ACC112 (cell line): ENCODE measurements around the gene CYP2E1.
"Not testable (repeated sequence)": the region's sequence is repeated elsewhere in the genome, so short reads cannot be mapped to it uniquely, and the experiment has no call there.

Source experiments
- H2AFZ ChIP-seq: fragments of 200-600 bp; sonication (generic); one replicate; pipeline ENCODE4 v1.6.0; 2017; ENCODE audit warnings: antibody characterized with exemption, low read length; ENCODE audit not compliant: unreplicated experiment
- H3K27ac ChIP-seq: fragments of 200-600 bp; sonication (generic); 2 replicates; pipeline ENCODE4 v1.5.1; 2014; ENCODE audit warnings: low read depth, mild to moderate bottlenecking, antibody characterized with exemption, low read length, moderate library complexity
- H3K27me3 ChIP-seq: fragments of 200-600 bp; sonication (generic); 2 replicates; pipeline ENCODE4 v1.6.1; 2014; ENCODE audit warnings: mild to moderate bottlenecking, antibody characterized with exemption, low read length, moderate library complexity, mixed read lengths; ENCODE audit not compliant: insufficient read depth
- H3K36me3 ChIP-seq: fragments of 200-600 bp; sonication (generic); 2 replicates; pipeline ENCODE4 v1.6.1; 2016; ENCODE audit warnings: mild to moderate bottlenecking, antibody characterized with exemption, low read length, moderate library complexity, mixed read lengths; ENCODE audit not compliant: insufficient read depth
- H3K4me1 ChIP-seq: fragments of 200-600 bp; sonication (generic); one replicate; pipeline ENCODE4 v1.6.1; 2016; ENCODE audit warnings: low read length, mixed read lengths; ENCODE audit not compliant: insufficient read depth, unreplicated experiment, control insufficient read depth
- H3K4me3 ChIP-seq: fragments of 200-600 bp; sonication (generic); 2 replicates; pipeline ENCODE4 v1.5.1; 2014; ENCODE audit warnings: mild to moderate bottlenecking, low read depth, low read length
- H3K79me2 ChIP-seq: fragments of 200-600 bp; sonication (generic); one replicate; pipeline ENCODE4 v1.6.0; 2016; ENCODE audit warnings: low read length; ENCODE audit not compliant: control insufficient read depth, unreplicated experiment, insufficient read depth

Gene CYP2E1

DNA sequence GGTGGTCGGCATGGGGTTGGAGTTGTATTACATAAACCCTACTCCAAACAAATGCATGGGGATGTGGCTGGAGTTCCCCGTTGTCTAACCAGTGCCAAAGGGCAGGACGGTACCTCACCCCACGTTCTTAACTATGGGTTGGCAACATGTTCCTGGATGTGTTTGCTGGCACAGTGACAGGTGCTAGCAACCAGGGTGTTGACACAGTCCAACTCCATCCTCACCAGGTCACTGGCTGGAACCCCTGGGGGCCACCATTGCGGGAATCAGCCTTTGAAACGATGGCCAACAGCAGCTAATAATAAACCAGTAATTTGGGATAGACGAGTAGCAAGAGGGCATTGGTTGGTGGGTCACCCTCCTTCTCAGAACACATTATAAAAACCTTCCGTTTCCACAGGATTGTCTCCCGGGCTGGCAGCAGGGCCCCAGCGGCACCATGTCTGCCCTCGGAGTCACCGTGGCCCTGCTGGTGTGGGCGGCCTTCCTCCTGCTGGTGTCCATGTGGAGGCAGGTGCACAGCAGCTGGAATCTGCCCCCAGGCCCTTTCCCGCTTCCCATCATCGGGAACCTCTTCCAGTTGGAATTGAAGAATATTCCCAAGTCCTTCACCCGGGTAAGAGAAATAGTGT is at the start of gene CYP2E1:
Gene CYP2E1 (plus strand): TSS at position 407 of the 632 bp plus-strand sequence. CDS start 33 bp downstream, at position 440.
- no peak within 1 kb of the TSS for H2AFZ ChIP-seq
- no peak within 1 kb of the TSS for H3K4me3 ChIP-seq
- no peaks in the 10 kb centered on the region for H3K36me3 ChIP-seq
- H3K27ac ChIP-seq = no peak within 1 kb of the TSS
- no peaks in the 10 kb centered on the region for H3K4me1 ChIP-seq
- no peaks in the 10 kb centered on the region for H3K79me2 ChIP-seq
- peaks cover 65% of the 10 kb centered on the region for H3K27me3 ChIP-seq

DNA sequence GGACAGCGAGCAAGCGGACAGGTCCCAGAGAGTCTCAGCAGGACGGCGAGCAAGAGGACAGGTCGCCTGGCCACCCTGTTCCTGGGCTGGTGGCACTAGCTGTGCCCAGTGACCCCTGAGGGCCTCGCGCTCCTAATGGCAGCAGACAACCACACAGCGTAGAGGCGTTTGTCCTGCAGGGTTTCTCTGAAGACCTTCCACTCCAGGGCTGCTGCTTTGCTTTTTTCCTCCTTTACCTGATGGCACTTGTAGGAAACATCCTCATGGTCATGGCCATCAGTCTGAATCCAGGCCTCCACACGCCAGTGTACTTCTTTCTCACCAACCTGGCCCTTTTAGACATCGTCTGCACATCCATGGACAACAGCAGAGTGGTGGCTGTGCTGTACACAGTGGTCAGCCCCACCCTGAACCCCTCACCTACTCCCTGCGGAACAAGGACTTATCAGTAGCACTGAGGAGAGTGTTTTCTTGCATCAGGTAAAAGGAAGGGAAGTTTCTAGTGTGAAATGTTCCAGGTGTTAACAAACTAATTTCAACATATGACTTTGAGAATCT is 46.0 kb upstream of the CYP2E1 start:
- Histone ChIP-seq H3K36me3 (no peaks in the 10 kb centered on the region), H3K4me3 (no peak overlapping the region), H2AFZ (no peak overlapping the region), H3K79me2 (no peaks in the 10 kb centered on the region), H3K27me3 (no peaks in the 10 kb centered on the region), H3K27ac (no peak overlapping the region), H3K4me1 (no peaks in the 10 kb centered on the region)

DNA sequence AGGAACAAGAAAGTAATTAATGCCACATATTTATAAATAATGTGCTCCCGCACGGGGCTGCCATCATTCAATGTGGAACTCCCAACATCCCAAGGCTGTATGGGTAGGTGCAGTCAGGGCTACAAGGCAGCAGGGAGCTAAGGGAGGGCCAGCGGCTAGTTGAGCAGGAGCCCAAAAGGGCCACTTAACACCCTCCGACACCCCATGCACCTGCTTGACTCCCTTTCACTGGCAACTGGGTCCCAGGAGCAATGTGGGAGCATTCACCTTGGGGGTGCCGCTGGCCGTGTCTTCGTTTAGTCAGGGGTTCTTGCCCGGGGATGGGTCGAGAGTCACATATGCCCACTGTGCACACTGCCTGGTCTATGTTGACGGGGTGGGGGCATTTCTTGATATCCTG is 45.5 kb upstream of the CYP2E1 start:
- Histone ChIP-seq H3K27ac (no peak overlapping the region), H3K4me1 (no peaks in the 10 kb centered on the region), H3K36me3 (no peaks in the 10 kb centered on the region), H3K4me3 (no peak overlapping the region), H2AFZ (no peak overlapping the region), H3K27me3 (no peaks in the 10 kb centered on the region), H3K79me2 (no peaks in the 10 kb centered on the region)

DNA sequence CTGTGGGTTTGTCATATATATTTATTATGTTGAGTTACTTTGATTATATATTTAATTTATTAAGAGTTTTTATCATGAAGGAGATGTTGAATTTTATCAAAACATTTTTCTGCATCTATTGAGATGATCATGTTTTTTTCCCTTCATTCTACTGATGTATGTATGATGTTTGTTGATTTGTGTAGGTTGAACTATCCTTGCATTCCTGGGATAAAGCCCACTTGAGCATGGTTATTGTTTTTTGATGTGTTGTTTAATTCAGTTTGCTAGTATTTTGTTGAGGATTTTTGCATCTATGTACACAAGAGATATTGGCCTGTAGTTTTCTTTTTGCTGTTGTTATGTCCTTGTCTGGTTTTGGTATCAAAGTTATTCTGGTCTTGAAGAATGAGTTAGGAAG is 42.3 kb upstream of the CYP2E1 start:
- no peaks in the 10 kb centered on the region for H3K27me3 ChIP-seq
- H3K79me2 ChIP-seq = no peaks in the 10 kb centered on the region
- H3K4me1 ChIP-seq = no peaks in the 10 kb centered on the region
- H3K27ac ChIP-seq = no peak overlapping the region
- H3K36me3 ChIP-seq = no peaks in the 10 kb centered on the region
- no peak overlapping the region for H3K4me3 ChIP-seq
- H2AFZ ChIP-seq = no peak overlapping the region

DNA sequence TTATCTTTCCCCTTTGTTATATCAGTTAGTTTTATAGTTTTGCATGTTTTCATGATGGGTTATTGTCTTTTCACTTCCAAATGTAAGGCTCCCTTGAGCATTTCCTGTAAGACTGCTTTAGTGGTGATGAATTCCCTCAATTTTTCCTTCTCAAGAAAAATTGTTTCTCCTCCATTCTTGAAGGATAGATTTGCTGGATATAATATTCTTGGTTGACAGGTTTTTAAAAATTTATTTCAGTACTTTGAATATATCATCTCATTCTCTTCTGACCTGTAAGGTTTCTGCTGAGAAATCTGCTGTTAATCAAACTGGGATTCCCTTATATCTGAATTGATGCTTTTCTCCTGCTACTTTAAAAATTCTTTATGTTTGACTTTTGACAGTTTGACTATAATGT is 40.1 kb upstream of the CYP2E1 start:
- Histone ChIP-seq H3K36me3 (no peaks in the 10 kb centered on the region), H3K27me3 (no peaks in the 10 kb centered on the region), H3K4me3 (no peak overlapping the region), H3K27ac (no peak overlapping the region), H3K79me2 (no peaks in the 10 kb centered on the region), H3K4me1 (no peaks in the 10 kb centered on the region), H2AFZ (no peak overlapping the region)

DNA sequence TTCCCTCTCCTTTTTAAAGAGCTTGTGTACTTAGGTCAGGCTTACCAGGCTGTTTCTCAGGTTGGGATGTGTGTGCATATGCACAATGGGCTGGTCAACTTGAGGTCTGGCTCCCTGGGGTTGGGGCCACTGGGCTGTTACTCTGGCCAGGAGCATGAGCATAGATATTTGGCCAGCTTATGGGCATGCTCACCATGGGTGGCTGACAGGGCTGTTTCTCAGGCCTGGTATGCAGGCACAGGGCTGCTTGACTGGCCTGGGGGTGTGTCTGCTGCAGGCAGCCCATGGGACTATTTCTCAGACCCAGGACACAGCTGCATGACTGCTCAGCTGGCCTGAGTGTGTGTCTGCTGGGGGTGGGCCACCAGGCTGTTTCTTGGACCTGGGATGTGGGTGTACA is 38.8 kb upstream of the CYP2E1 start:
- H3K4me3 ChIP-seq = no peak overlapping the region
- no peaks in the 10 kb centered on the region for H3K79me2 ChIP-seq

DNA sequence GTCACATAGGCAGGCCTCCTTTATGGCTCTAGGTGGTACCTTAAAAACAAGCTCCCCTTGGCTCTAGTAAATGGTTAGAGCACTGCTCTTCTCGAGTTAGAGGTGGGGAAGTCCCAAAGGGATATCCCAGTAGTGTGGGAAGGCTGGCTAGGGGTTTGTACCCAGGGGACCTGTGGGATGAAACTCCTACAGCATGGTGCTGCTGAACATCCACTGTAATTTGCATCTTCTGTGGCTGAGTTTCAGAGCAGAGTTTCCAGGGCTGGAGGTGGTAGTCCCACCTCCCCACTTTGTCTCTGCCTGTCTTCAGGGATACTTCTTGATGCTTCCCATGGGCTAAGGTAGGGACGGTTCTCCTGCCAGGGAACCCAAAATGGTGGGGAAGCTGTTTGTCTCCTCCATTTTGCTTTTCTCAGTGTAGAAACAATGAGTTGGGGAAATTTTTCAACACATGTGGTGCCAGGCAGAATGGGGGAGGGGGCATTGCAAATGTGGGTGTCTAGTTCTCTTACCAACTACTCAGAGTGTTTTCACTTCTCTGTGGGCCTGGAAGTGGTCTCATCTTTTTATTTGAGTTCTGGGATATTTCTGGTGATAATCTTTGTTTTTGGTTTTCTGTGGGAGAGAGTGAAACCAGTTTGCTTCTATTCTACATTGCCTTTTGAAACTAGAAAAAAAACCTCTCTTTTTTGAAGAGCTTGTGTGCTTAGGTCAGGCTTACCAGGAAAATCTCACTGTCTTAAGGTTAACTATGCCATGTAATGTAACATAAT is 37.2 kb upstream of the CYP2E1 start:
- H3K4me1 ChIP-seq = no peaks in the 10 kb centered on the region
- H3K79me2 ChIP-seq = no peaks in the 10 kb centered on the region
- H3K27ac ChIP-seq = no peak overlapping the region
- no peaks in the 10 kb centered on the region for H3K36me3 ChIP-seq
- no peak overlapping the region for H3K4me3 ChIP-seq
- H2AFZ ChIP-seq = no peak overlapping the region
- no peaks in the 10 kb centered on the region for H3K27me3 ChIP-seq

More for the DNA sequence above, 38.8 kb upstream of the CYP2E1 start:
- H3K4me1 ChIP-seq = no peaks in the 10 kb centered on the region
- no peaks in the 10 kb centered on the region for H3K27me3 ChIP-seq
- H3K27ac ChIP-seq = no peak overlapping the region
- H2AFZ ChIP-seq = no peak overlapping the region
- no peaks in the 10 kb centered on the region for H3K36me3 ChIP-seq

DNA sequence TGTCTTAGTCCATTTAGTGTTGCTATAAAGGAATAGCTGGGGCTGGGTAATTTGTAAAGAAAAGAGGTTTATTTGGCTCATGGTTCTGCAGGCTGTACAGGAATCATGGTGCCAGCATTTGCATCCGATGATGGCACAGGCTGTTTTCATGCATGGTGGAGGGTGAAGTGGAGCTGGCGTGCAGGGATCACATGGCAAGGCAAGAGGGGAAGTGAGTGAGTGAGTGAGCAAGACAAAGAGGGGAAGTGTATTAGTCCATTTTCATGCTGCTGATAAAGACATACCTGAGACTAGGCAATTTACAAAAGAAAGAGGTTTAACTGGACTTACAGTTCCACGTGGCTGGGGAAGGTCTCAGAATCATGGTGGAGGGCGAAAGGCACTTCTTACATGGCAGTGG is 33.6 kb upstream of the CYP2E1 start:
- not testable (repeated sequence) for H3K36me3 ChIP-seq, H3K27ac ChIP-seq, H3K4me1 ChIP-seq, H2AFZ ChIP-seq, H3K27me3 ChIP-seq, H3K4me3 ChIP-seq, H3K79me2 ChIP-seq

DNA sequence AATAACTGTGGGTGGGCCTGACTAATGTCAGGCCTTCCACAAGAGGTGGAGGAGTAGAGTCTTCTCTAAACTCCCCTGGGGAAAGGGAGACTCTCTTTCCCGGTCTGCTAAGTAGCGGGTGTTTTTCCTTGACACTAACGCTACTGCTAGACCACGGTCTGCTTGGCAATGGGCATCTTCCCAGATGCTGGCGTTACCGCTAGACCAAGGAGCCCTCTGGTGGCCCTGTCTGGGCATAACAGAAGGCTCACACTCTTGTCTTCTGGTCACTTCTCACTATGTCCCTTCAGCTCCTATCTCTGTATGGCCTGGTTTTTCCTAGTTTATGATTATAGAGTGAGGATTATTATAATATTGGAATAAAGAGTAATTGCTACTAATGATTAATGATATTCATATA is 29.8 kb upstream of the CYP2E1 start:
- not testable (repeated sequence) for H3K4me1 ChIP-seq, H3K36me3 ChIP-seq, H2AFZ ChIP-seq, H3K79me2 ChIP-seq, H3K27me3 ChIP-seq, H3K4me3 ChIP-seq, H3K27ac ChIP-seq

DNA sequence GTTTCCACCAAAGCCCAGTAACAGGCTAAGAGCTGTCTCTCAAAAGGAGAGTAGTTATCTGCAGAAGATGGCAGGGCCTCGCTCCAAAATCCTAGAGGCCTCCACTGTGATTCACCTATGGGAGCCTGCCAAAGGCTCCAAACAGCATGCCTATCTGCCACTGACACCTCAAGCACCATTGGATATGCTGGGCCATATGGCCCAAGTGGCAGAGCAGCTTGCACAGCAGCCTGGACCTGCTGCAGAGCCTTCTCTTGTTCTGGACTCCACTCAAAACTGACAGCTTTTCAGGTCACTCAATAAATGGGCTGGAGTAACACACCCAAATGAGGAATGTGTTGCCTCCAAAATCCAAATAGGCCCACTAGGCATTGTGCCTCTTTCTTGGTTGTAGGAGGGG is 28.0 kb upstream of the CYP2E1 start:
- not testable (repeated sequence) for H3K36me3 ChIP-seq, H3K79me2 ChIP-seq, H3K27me3 ChIP-seq, H3K27ac ChIP-seq, H3K4me1 ChIP-seq, H3K4me3 ChIP-seq, H2AFZ ChIP-seq

DNA sequence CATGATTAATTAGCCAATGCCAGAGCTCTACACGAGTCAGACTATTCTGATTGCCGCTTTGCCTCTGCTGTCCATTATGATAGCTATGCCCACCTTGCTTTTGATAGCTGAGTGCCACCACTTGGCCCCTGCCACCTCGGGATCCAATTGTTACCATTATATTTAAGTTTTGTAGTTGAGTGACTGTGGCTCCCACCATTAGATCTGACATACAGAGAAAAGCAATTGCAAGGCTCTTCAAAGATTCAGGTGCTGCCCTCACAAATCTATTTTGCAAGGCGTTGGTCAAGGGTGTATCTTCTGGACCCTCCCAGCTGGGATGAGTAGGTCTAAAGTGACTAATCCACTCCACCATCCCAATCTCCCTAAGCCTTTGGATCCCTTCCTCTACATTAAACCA is 26.3 kb upstream of the CYP2E1 start:
- H2AFZ ChIP-seq, H3K4me1 ChIP-seq, H3K79me2 ChIP-seq, H3K36me3 ChIP-seq, H3K4me3 ChIP-seq, H3K27ac ChIP-seq, H3K27me3 ChIP-seq: not testable (repeated sequence)
